Bronchial smooth muscle cell (primary cell): ENCODE measurements around the gene NUP205. TPM values are rescaled to one million over a fixed set of nuclear protein-coding genes. Genes with fewer than 3 reads are reported as not detected.

Source experiments
- total RNA-seq: library from RNA; depleted of rRNA; stranded (reverse); fragments of >200 nt; gene quantifications from 2 replicates; pipeline ENCODE4 v1.2.1, GENCODE V29; 2014

NUP205 gene, protein sequence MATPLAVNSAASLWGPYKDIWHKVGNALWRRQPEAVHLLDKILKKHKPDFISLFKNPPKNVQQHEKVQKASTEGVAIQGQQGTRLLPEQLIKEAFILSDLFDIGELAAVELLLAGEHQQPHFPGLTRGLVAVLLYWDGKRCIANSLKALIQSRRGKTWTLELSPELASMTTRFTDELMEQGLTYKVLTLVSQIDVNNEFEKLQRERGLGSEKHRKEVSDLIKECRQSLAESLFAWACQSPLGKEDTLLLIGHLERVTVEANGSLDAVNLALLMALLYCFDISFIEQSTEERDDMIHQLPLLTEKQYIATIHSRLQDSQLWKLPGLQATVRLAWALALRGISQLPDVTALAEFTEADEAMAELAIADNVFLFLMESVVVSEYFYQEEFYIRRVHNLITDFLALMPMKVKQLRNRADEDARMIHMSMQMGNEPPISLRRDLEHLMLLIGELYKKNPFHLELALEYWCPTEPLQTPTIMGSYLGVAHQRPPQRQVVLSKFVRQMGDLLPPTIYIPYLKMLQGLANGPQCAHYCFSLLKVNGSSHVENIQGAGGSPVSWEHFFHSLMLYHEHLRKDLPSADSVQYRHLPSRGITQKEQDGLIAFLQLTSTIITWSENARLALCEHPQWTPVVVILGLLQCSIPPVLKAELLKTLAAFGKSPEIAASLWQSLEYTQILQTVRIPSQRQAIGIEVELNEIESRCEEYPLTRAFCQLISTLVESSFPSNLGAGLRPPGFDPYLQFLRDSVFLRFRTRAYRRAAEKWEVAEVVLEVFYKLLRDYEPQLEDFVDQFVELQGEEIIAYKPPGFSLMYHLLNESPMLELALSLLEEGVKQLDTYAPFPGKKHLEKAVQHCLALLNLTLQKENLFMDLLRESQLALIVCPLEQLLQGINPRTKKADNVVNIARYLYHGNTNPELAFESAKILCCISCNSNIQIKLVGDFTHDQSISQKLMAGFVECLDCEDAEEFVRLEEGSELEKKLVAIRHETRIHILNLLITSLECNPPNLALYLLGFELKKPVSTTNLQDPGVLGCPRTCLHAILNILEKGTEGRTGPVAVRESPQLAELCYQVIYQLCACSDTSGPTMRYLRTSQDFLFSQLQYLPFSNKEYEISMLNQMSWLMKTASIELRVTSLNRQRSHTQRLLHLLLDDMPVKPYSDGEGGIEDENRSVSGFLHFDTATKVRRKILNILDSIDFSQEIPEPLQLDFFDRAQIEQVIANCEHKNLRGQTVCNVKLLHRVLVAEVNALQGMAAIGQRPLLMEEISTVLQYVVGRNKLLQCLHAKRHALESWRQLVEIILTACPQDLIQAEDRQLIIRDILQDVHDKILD (N-terminal part only)
- total RNA-seq = 21.9 and 24.1 TPM in 2 replicates

GRCh38 chr7:135557455-135558336 lies at the start of gene NUP205:
Gene NUP205 (plus strand): TSS chr7:135557917. CDS start chr7:135557945, 28 bp downstream.

GRCh38 chr7:135509839-135510591 lies 47.7 kb upstream of the NUP205 start, which contains the start of gene CNOT4:
Gene CNOT4 (minus strand): TSS chr7:135510102. CDS start chr7:135438331, 71,771 bp downstream.

GRCh38 chr7:135662373-135663114 lies 104.8 kb downstream of the NUP205 start, which contains the start of gene STMP1:
Gene STMP1 (plus strand): TSS chr7:135662514.

Other genes starting within 250 kb of the NUP205 start
- gene CNOT4, start 47.8 kb upstream of the NUP205 start, total RNA-seq = 7.2 and 8.0 TPM in 2 replicates
- 8.8 and 15.3 TPM in 2 replicates for gene STMP1, start 104.6 kb downstream of the NUP205 start, total RNA-seq
- 0.16 and 0.26 TPM in 2 replicates for gene SLC13A4, start 170.3 kb downstream of the NUP205 start, total RNA-seq
- gene FAM180A, start 190.9 kb downstream of the NUP205 start, total RNA-seq = 14.7 and 20.2 TPM in 2 replicates